HG03135 (cell line): ENCODE data around the gene PTCSC3.
"Not testable (repeated sequence)": the region's sequence is repeated elsewhere in the genome, so short reads cannot be mapped to it uniquely, and the experiment has no call there.

Experiments
- ATAC-seq: cut with Tn5 transposase; IDR thresholded peaks from one replicate; pipeline ENCODE4 v1.9.1; 2021; ENCODE audit warnings: mild to moderate bottlenecking, moderate library complexity; ENCODE audit not compliant: unreplicated experiment

PTCSC3 gene

DNA sequence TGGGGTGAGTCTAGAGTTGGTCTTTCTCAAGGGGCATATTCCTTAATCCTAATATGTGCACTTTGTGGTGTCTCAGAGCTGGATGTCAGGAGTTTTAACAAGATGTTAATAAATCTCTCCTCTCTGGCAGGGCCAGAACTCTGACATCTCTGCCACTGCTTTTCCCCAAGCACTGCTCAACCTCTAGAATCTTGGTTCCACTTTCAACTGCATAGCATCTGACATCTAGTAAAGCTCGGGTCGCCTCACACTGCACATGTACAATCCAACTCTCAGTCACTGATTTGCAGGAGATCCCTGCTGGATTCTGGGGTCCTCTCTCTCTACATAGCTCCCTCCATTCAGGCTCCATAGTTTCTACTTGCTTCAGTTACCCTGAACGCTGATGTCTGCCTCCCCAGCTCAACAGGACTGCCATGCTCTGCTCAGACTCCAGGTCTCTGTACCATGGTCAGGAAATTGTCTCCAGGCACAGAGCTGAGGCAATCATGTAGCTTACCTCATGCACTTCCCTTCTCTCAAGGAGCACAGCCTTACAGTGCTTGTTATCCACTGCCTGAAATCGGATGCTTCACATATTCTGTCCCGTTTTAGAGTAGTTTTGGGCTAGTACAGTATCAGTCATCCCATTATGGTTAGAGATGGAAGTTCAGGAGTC lies 1.6 kb downstream of the PTCSC3 start:
- ATAC-seq: no peak

DNA sequence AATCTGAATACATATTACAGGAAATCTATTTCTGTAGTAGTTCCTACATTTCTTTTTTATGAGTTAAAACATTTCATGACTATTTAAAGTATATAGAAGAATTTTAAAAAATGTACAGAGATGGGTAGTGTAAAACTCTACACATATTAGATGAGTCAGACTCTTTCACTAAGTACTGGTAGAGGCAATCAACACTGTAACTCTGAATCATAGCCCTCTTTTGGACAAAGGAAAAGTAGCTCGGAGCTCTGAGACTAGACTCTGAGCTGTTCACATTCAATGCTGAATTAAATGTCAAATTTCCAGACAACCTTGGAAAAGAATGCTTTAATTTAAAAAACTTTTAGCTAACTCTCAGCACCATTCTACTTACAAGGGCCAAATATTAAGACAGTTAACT lies 3.4 kb downstream of the PTCSC3 start:
- ATAC-seq: no peak

DNA sequence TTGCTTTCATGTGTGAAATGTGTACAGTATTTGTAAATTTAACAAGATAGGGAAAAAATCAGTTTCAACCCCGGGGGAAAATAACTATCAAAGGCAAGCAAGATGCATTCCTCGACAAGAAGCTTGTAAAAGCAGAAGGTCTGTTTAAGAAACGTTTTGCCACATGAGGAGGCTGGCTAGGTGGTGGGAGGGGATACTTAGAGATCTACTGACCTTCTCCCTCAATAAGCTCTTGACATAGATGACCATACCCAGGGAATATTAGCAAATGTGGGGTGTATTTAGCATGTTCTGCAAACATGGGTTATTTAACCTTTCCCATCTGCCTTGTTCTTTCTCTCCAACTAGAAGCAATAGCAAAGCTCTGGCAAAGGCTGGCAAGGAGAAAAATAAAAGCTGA lies 4.9 kb downstream of the PTCSC3 start:
- ATAC-seq: no peak

DNA sequence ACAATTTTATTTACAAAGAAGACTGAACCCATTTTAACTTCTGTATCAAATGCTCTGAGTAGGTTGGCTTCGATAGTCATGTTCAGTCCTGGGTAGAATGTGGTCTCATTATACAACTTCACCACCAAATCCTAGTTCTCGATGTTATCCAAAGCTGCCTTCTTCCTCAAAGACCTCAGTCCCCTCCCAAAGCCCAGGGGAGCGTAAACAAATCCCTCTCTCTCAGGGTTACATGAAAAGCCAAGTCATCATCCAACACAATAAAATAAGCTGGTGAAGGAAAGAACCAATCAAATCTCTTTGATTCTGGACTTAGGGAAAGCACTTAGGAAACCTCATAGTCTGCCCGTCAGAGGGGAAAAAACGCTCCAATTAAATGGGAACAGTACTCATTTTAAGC lies 9.1 kb downstream of the PTCSC3 start:
- no peak for ATAC-seq

DNA sequence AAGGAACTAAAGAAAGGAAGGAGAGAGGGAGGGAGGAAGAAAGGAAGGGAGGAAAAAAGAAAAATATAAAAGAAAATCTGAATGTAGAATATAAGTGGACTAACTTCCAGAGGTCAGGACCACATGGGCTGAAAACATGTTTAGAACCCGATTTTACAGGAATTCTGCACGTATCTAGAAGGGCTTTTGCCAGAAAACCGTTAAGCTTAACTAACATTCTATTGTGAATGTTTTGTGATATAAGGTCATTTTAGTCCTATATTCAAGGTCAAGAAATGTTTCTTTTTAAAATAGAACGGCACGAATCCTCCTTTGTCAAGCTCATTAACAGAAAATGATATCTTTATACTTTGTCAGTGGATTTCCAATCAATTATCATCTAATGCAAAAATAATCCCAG lies 13.1 kb downstream of the PTCSC3 start:
- ATAC-seq: no peak

DNA sequence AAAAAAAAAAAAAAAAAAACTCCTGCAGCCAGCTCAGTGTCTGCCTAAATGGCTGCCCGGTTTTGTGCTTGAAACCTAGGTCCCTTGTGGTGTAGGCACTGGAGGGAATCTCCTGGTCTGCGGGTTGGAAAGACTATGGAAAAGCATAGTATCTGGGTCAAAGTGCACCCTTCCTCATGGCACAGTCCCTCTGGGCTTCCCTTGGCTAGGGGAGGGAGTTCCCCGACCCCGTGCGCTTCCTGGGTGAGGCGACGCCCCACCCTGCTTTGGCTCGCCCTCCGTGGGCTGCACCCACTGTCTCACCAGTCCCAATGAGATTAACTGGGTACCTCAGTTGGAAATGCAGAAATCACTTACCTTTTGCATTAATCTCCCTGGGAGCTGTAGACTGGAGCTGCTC lies 14.3 kb downstream of the PTCSC3 start:
- ATAC-seq: no peak

DNA sequence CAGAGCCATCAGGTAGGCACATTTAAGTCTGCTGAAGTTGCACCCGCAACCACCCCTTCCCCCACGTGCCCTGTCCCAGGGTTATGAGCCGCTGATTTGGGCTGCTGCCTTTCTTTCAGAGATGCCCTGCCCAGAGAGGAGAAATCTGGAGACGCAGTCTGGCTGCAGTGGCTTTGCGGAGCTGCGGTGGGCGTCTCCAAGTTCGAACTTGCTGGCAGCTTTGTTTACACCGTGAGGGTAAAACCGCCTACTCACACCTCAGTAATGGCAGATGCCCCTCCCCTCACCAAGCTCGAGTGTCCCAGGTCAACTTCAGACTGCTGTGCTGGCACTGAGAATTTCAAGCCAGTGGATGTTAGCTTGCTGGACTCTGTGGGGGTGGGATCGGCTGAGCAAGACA lies 14.7 kb downstream of the PTCSC3 start:
- no peak for ATAC-seq

DNA sequence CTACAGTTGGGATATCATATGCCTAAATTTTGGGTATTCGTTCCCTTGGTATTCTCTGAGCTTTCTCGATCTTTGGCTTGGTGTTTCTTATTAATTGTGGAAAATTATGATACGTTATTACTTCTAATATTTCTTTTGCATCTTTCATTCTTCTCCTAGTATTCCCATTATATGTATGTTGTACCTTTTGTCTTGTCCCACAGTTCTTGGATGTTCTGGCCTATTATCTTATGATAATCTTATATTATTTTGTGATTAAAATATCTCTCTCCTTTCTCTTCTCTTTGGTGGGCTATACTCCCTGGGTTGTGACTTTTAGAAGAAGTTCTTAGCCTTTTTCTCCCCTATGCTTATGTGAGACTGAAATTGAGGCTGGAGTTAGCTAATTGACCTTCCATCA lies 25.2 kb downstream of the PTCSC3 start:
- no peak for ATAC-seq

DNA sequence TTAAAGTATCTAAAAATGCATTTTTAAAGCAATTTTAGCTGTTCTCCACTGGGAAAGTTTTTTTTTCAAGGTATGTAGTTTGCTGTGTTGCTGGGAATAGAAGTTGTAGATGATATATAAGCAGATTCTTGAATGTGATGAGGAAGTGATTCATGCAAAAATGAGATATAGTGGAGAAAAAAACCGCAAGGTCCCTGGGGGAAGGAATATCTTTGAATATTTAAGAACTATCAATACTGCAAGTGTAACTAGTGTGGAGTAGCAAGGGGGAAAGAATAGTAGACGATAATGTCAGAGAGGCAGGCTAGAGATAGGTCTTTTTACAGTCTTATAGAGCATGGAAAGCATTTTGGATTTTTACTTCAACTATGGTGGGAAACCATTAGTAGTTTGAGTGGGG lies 42.5 kb downstream of the PTCSC3 start:
- ATAC-seq: no peak

DNA sequence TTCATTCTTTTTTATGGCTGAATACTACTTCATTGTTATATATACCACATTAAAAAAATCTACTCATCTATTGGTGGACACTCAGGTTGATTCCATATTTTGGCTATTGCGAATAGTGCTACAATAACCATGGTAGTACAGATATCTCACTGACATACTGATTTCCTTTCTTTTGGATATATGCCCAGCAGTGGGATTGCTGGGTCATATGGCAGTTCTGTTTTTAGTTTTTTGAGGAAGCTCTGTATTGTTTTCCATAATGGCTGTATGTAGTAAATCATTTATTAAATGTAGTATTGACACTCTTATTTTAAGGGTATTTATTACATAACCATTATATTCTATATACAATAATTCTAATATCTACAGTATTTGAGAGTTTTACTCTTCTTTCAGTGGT lies 43.7 kb downstream of the PTCSC3 start:
- ATAC-seq: no peak

DNA sequence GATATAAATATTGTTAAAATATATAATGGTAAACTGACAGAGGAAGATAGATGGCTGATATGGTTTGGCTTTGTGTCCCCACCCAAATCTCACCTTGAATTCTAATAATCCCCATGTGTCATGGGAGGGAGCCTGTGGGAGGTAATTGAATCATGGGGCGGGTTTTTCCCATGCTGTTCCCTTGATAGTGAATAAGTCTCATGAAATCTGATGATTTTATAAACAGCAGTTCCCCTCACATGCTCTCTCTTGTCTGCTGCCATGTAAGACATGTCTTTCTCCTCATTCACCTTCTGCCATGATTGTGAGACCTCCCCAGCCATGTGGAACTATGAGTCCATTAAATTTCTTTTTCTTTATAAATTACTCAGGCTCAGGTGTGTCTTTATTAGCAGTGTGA lies 46.3 kb downstream of the PTCSC3 start:
- no peak for ATAC-seq

DNA sequence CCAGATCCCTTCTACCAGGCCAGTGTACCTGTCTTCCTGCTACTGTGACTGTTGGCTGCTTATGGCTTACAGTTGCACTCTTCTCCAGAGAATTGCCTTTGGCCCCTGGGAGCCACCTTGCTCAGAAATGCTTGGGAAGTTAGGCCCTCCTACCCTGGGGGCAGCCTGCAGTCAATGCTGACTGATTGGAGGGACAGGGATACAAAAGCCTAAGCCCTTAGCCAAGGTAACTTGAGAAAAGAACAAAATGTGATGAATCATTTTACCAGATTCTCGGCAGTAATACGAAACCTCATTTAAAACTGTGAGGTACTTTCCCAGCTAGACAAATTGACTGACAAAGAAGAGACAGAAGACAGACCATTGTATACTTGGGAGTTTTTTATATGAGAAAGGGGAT lies 47.3 kb downstream of the PTCSC3 start:
- no peak for ATAC-seq

DNA sequence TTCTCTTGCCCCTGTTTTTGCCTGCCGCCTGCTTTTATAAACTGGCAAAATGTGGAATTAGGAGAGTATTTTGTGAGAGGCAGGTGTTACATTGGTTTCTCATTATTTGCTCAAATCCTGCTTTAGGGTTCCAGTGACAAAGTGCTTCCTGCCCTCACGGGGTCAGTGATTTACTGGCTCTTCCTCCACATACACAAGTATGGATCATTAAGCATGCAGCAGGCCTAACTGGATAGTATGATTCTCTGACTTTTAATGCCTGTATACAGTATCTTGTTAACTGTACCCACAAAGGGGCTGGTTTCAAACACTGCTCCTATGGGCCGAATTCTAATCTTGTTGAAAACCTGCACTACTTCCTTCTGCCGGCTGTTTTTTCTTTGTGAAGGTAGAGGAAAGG lies 63.2 kb downstream of the PTCSC3 start:
- ATAC-seq: no peak

DNA sequence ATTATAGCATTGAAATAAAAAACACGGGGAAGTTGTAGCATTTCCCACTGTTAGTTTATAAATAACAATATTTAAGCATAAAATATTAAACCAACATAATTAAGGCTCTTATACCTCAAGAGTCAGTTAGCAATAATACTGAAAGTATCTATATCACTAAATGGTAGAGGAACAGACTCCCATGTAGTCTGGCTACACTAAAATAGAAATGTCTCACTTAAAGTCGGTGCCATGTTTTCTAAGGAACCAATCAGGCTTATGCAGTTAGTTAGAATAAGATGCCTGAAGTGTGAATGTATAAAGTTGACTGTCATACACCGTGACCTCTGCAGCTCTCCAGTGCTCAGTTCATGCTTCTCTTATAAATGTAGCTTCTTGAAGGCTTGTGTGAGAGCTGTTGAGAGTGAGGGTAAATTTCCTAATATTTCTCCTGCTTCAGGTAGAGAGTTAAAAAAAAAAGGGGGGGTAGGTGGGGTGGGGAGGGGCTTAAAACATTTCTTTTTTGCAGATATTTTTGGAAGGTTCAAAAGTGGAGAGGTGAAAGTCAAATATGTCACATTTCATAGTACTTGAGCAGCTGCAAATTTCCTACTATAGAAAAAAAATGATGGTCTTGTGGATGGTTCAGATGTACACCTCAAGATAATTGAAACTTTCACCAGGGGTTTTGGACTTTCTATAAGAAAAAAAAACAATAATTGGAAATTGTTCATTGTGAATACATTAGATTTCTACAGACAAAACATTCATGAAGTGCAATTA lies 64.5 kb downstream of the PTCSC3 start:
- no peak for ATAC-seq

DNA sequence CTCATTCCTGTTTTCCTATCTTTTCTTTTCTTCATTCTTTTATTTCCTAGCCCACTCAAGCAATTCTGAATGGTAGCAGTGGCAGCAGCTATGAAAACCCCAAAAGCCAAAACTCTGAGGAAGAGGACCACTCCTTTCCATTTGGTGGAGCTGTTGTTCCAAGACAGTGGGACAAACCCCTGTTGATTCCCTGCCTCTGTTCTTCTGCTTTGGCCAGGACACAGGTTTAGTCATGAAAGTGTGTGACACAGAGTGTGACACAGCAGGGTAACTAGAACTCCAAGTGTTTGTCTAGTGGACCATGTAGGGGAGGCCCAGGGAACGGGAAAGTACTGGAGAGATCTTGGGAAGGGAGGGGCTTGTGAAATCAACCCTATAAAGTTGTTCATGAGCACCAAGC lies 71.1 kb downstream of the PTCSC3 start:
- ATAC-seq: no peak

DNA sequence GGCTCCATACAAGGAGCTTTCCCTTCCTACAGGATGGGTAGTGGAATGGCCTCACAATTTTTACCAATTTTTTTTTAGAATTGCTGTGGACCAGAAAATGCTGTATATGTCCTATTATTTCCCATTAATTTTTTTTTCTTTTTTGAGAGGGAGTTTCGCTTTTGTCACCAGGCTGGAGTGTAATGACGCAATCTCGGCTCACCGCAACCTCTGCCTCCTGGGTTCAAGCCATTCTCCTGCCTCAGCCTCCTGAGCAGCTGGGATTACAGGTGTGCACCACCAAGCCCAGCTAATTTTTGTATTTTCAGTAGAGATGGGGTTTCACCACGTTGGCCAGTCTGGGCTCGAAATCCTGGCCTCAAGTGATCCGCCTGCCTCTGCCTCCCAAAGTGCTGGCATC lies 72.3 kb downstream of the PTCSC3 start:
- not testable (repeated sequence) for ATAC-seq

DNA sequence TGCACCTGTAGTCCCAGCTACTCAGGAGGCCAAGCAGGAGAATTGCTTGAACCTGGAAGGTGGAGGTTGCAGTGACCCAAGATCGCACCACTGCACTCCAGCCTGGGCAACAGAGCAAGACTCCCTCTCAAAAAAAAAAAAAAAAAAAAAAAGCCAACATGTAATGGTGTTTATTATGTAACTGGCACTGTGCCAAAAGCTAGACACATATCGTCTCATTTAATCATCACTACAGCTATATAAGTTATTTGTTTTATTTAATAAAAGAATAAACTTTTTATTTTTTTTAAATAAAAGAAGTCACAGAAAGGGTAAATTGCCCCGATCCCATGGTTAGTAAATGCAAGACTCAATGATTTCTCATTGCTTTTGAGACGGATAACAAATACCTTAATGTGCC lies 76.9 kb downstream of the PTCSC3 start:
- ATAC-seq: no peak

DNA sequence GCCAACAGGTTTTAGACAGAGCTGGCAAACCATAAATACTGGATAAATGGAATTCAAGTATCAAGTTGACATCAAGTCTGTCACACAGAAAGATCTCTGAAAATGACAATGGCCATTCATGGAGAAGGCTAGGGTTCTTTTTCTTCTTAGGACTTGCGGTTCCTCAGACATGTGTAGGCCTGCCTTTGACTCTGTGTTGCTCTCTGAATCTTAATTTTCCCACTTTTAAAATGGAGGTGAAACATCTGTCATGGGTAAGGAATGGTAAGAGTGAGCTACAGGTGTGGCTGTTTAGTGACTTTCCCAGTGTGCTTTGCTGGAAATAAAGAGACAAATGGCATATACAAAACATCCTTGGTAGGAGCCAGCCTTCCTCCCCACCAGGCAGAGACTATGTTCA lies 79.2 kb downstream of the PTCSC3 start:
- no peak for ATAC-seq

DNA sequence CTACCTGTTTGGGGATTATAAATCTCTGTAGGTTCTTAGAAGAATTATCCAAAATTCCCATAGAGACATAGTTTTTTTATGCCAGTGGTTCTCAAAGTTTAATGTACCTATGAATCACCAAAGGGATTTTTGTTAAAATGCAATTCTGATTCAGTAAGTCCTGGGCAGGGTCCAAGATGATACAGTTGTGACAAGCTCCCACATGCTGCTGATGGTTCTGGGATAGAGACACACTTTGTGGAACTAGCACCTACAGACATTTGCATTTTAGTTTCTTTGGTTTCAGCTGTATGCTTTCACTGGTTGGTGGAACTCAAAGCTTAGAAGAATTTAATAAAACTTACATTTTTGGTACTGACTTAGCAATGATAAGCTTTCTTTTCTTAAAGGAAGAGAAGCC lies 80.4 kb downstream of the PTCSC3 start:
- no peak for ATAC-seq

DNA sequence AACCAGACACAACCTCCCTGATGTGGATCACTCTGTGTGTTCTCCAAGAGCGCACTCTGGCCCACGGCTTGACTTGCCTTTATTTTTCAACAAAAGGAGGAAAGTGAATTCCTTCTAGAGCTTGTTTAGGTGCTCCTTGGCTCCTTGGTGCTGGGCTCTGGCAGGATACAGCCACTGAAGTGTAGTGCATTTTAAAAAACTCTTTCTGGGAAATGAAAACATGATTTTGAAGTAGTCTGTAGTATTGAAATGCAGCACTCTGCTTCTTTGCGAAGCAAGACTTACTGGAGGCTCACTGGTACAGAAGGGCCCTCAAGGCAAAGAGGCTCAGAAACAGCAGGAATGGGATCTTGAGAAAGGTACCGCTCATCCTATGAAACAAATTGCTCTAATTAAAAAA lies 81.6 kb downstream of the PTCSC3 start:
- no peak for ATAC-seq

DNA sequence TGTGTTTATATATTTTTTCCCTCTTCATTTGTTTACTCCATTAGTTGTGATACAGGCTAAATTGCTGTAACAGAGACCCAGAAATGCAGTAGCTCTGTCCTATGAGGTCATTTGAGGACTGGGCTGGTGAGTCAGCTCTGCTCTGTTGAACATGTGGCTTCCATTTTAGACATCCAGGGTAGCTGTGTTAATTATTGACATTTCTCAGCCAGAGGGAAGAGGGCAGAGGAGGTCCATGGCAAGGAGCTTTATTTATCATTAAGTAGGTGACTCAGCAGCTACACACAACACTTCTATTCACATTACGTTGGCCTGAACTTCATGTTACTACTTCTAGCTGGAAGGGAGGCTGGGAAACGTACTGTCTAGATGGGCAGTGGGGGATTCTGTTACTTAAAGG lies 85.4 kb downstream of the PTCSC3 start:
- ATAC-seq: peak; percentile 77

DNA sequence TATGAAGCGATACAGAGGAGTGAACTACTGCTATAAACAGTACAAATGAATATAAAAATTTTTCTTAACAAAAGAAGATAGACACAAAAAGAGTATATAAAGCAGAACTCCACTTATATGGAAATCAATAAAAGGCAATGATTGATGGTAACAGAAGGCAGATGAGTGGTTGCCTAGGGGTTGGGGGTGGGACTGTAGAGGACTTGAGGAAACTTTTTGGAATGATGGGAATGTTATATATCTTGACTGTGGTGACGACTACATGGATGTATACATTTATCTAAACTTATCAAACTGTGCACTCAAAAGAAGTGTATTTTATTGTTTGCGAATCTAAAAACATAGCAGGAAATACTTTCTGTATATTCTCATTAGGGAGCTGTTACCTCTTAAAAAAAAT lies 89.1 kb downstream of the PTCSC3 start:
- no peak for ATAC-seq
